NT2/D1 (cell line): ENCODE results near the gene INO80E.

Source experiments
- DNase-seq: peaks from one replicate; pipeline ENCODE4 v3.0.0-alpha.2; 2011; ENCODE audit warnings: low read depth, low spot score
- H3K27me3 ChIP-seq: 2 replicates; pipeline ENCODE4 v1.6.0; 2011; ENCODE audit warnings: mild to moderate bottlenecking; ENCODE audit not compliant: insufficient read length, insufficient read depth
- H3K36me3 ChIP-seq: 2 replicates; pipeline ENCODE4 v1.6.1; 2011; ENCODE audit warnings: mild to moderate bottlenecking, low read length, mixed read lengths; ENCODE audit not compliant: insufficient read depth, insufficient read length
- H3K4me1 ChIP-seq: 2 replicates; pipeline ENCODE4 v1.5.1; 2011; ENCODE audit not compliant: insufficient read depth, insufficient read length
- H3K4me3 ChIP-seq: 2 replicates; pipeline ENCODE4 v1.5.1; 2011; ENCODE audit warnings: low read depth; ENCODE audit not compliant: insufficient read length
- H3K9ac ChIP-seq: 2 replicates; pipeline ENCODE4 v1.6.0; 2011; ENCODE audit warnings: low read depth; ENCODE audit not compliant: insufficient read length
- H3K9me3 ChIP-seq: 2 replicates; pipeline ENCODE4 v1.5.1; 2011; ENCODE audit warnings: mild to moderate bottlenecking, low read length; ENCODE audit not compliant: insufficient read depth
- SUZ12 ChIP-seq: IDR thresholded peaks from 2 replicates; pipeline ENCODE4 v1.6.1; 2011; ENCODE audit not compliant: insufficient read length, insufficient read depth; ENCODE audit errors: extremely low read depth
- YY1 ChIP-seq: IDR thresholded peaks from 2 replicates; pipeline ENCODE4 v1.6.1; 2011; ENCODE audit not compliant: insufficient read length, insufficient read depth
- ZNF274 ChIP-seq: IDR thresholded peaks from 2 replicates; pipeline ENCODE4 v1.6.1; 2011; ENCODE audit warnings: mild to moderate bottlenecking, low read depth, low read length

Gene INO80E

DNA sequence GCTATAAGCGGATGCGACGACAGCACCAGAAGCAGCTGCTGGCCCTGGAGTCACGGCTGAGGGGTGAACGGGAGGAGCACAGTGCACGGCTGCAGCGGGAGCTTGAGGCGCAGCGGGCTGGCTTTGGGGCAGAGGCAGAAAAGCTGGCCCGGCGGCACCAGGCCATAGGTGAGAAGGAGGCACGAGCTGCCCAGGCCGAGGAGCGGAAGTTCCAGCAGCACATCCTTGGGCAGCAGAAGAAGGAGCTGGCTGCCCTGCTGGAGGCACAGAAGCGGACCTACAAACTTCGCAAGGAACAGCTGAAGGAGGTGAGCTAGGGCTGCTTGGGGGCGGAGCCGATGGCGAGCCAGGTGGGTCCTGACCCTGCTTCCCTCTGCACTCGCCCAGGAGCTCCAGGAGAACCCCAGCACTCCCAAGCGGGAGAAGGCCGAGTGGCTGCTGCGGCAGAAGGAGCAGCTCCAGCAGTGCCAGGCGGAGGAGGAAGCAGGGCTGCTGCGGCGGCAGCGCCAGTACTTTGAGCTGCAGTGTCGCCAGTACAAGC lies 10.7 kb upstream of the INO80E start:
- Histone ChIP-seq H3K4me3 (no peak overlapping the region), H3K9ac (peak overlapping the region; percentile 3), H3K36me3 (peaks cover 94% of the 10 kb centered on the region), H3K4me1 (no peaks in the 10 kb centered on the region), H3K27me3 (no peaks in the 10 kb centered on the region), H3K9me3 (no peaks in the 10 kb centered on the region)
- DNase-seq = no peak
- TF ChIP-seq YY1 (no peak), SUZ12 (no peak), ZNF274 (no peak)

DNA sequence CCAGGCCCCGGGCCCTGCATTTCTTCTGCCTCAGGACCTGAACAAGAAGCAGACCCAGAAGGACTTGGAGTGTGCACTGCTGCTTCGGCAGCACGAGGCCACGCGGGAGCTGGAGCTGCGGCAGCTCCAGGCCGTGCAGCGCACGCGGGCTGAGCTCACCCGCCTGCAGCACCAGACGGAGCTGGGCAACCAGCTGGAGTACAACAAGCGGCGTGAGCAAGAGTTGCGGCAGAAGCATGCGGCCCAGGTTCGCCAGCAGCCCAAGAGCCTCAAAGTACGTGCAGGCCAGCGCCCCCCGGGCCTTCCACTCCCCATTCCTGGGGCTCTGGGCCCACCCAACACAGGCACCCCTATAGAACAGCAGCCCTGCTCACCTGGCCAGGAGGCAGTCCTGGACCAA lies 9.8 kb upstream of the INO80E start:
- Histone ChIP-seq H3K4me1 (no peaks in the 10 kb centered on the region), H3K36me3 (peaks cover 92% of the 10 kb centered on the region), H3K4me3 (no peak overlapping the region), H3K27me3 (no peaks in the 10 kb centered on the region), H3K9me3 (no peaks in the 10 kb centered on the region), H3K9ac (no peak overlapping the region)
- TF ChIP-seq SUZ12 (no peak), YY1 (no peak), ZNF274 (no peak)
- no peak for DNase-seq

DNA sequence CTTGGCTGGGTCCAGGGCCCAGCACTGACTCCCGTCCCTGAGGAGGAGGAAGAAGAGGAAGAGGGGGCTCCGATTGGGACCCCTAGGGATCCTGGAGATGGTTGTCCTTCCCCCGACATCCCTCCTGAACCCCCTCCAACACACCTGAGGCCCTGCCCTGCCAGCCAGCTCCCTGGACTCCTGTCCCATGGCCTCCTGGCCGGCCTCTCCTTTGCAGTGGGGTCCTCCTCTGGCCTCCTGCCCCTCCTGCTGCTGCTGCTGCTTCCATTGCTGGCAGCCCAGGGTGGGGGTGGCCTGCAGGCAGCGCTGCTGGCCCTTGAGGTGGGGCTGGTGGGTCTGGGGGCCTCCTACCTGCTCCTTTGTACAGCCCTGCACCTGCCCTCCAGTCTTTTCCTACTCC lies 9.1 kb upstream of the INO80E start:
- no peak for TF ChIP-seq ZNF274
- DNase-seq = no peak
- Histone ChIP-seq H3K27me3 (no peaks in the 10 kb centered on the region), H3K9ac (no peak overlapping the region), H3K4me1 (no peaks in the 10 kb centered on the region), H3K9me3 (no peaks in the 10 kb centered on the region), H3K4me3 (no peak overlapping the region), H3K36me3 (peaks cover 92% of the 10 kb centered on the region)

DNA sequence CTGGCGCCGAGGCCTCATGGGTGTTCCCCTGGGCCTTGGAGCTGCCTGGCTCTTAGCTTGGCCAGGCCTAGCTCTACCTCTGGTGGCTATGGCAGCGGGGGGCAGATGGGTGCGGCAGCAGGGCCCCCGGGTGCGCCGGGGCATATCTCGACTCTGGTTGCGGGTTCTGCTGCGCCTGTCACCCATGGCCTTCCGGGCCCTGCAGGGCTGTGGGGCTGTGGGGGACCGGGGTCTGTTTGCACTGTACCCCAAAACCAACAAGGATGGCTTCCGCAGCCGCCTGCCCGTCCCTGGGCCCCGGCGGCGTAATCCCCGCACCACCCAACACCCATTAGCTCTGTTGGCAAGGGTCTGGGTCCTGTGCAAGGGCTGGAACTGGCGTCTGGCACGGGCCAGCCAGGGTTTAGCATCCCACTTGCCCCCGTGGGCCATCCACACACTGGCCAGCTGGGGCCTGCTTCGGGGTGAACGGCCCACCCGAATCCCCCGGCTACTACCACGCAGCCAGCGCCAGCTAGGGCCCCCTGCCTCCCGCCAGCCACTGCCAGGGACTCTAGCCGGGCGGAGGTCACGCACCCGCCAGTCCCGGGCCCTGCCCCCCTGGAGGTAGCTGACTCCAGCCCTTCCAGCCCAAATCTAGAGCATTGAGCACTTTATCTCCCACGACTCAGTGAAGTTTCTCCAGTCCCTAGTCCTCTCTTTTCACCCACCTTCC lies 8.5 kb upstream of the INO80E start:
- peaks cover 92% of the 10 kb centered on the region for H3K36me3 ChIP-seq
- TF ChIP-seq ZNF274 (no peak), SUZ12 (no peak), YY1 (no peak)
- H3K9me3 ChIP-seq = no peaks in the 10 kb centered on the region
- H3K27me3 ChIP-seq = no peaks in the 10 kb centered on the region
- DNase-seq = no peak
- no peak overlapping the region for H3K9ac ChIP-seq
- no peak overlapping the region for H3K4me3 ChIP-seq
- H3K4me1 ChIP-seq = no peaks in the 10 kb centered on the region

DNA sequence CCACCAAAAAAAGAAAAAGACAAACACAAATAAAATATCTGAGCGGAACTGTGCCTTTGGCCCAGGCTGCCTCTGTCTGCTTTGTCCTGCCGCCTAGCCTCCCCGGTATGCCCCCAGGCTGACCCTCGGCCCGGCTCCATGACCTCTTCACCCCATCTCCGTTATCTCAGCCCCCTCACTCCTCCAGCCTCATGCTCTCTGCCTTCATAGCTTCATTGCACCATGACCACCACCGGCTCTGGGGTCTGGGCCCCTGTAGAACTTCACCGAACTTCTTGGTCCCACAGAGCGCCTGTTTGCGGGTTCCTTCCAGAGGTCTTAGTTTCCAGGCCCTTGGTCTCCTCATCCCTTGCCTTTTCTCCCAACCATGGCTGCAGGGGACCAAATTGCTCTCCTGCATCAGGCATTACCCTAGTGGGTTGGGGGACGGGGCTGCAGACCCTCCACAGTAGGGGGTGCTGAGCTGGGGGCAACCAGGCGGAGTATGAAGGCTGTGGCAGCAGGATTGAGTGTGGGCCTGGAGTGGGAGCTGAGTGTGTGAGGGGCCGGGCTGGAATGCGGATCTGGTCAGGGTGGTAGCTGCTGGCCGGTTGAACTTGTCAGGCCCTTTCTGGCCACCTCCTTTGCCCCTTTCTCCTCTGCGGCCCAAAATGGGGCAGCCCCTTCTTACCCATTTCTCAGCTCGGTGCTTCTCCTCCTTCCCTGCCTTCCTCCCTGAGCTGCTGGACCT lies 7.5 kb upstream of the INO80E start:
- peak overlapping the region; percentile 16 for H3K9ac ChIP-seq
- H3K36me3 ChIP-seq = peaks cover 92% of the 10 kb centered on the region
- no peaks in the 10 kb centered on the region for H3K27me3 ChIP-seq
- H3K4me1 ChIP-seq = peaks cover under 1% of the 10 kb centered on the region
- DNase-seq = no peak
- TF ChIP-seq YY1 = no peak
- TF ChIP-seq ZNF274 = no peak
- no peak for TF ChIP-seq SUZ12
- no peak overlapping the region for H3K4me3 ChIP-seq
- H3K9me3 ChIP-seq = no peaks in the 10 kb centered on the region

DNA sequence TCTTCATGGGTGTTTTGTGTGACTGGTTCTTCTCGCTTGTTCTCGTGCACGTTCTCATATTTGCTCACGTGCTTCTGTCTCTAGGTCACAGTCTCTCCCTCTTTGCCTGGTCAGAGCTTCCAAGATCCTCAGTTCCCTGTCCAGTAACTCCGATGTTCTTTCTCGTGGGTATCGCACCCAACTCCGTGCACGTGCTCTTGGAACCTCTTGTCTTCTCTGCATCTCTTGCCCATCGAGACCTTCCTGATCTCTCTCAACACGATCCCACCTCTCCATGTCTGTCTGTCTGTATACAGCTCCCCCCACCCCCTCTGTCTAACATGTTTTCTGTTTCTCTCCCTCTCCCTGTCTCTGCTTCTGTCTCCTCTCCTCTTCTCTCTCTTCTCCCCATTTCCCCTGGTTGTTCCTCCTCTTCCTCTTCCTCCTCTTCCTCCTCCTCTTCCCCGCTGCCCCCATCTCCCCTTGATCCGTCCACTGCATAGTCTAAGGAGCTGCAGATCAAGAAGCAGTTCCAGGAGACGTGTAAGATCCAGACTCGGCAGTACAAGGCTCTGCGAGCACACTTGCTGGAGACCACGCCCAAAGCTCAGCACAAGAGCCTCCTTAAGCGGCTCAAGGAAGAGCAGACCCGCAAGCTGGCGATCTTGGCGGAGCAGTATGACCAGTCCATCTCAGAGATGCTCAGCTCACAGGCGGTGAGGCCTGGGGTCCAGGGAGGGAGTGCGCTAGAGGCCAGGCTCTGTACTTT lies 6.8 kb upstream of the INO80E start:
- peaks cover 91% of the 10 kb centered on the region for H3K36me3 ChIP-seq
- no peaks in the 10 kb centered on the region for H3K27me3 ChIP-seq
- H3K9me3 ChIP-seq = no peaks in the 10 kb centered on the region
- H3K4me3 ChIP-seq = no peak overlapping the region
- TF ChIP-seq ZNF274 = no peak
- no peak for DNase-seq
- H3K4me1 ChIP-seq = peaks cover 5% of the 10 kb centered on the region
- H3K9ac ChIP-seq = no peak overlapping the region

DNA sequence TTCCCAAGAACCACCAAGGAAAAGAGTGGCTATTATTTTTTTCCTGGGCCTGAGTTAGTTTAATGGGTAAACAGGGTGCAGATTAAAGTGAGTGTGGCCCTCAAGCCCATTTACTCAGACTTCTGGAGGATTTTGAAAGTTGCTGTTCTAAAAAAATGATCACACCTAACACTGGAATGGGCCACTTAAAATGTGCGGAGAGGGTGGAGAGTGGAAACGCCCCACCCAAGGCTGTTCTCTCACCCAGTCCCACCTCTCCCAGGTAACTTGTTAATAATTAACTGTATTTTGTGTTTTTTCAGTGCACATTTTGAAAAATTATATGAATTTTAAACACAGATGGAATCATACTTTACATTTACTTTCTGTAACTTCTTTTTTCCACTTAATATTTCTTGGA lies 6.0 kb upstream of the INO80E start:
- Histone ChIP-seq H3K9me3 (no peaks in the 10 kb centered on the region), H3K4me3 (no peak overlapping the region), H3K27me3 (no peaks in the 10 kb centered on the region), H3K9ac (no peak overlapping the region), H3K4me1 (peaks cover 11% of the 10 kb centered on the region), H3K36me3 (peaks cover 83% of the 10 kb centered on the region)
- no peak for DNase-seq
- no peak for TF ChIP-seq YY1
- TF ChIP-seq ZNF274 = no peak
- TF ChIP-seq SUZ12 = no peak
